Body of pancreas (tissue), 4 donors: ENCODE data around the gene TCP11. TPM values are rescaled to one million over a fixed set of nuclear protein-coding genes. Genes with fewer than 3 reads are reported as not detected.
A peak's percentile ranks its signal among the peaks of the same experiment; 100 is the strongest.

Source experiments
- ATAC-seq: fragments of 150-250 bp; one replicate; pipeline ENCODE4 v1.9.1; 2016
- DNase-seq, 4 donors: peaks; one replicate each; pipeline ENCODE4 v3.0.0-alpha.2; 2019
- H3K27ac ChIP-seq, 4 donors: fragments of 200-600 bp; sonication (generic); 1 replicate in 3 of 4; 2 replicates in 1 of 4; pipeline versions ENCODE4 v1.5.1 to v1.6.1; 2016 to 2019; ENCODE audit warnings: mild to moderate bottlenecking in 1 of 4, mixed read lengths in 1 of 4, moderate library complexity in 1 of 4
- H3K27me3 ChIP-seq, 2 donors: fragments of 200-600 bp; sonication (generic); one replicate each; pipeline ENCODE4 v1.6.0; 2016; ENCODE audit warnings: mild to moderate bottlenecking in 1 of 2
- H3K36me3 ChIP-seq, 2 donors: fragments of 200-600 bp; sonication (generic); replicated peaks in 1 of 2; 2 replicates each; pipeline ENCODE4 v1.5.1; 2016; ENCODE audit warnings: low read depth in 2 of 2; ENCODE audit not compliant: insufficient read depth in 1 of 2
- H3K4me1 ChIP-seq: fragments of 200-600 bp; sonication (generic); one replicate; pipeline ENCODE4 v1.6.0; 2016
- H3K4me3 ChIP-seq, 2 donors: fragments of 200-600 bp; sonication (generic); 1 replicate in 1 of 2; 2 replicates in 1 of 2; pipeline ENCODE4 v1.5.1; 2016 to 2019
- H3K9me3 ChIP-seq, 3 donors: fragments of 200-600 bp; sonication (generic); 1 replicate in 2 of 3; 2 replicates in 1 of 3; pipeline ENCODE4 v1.5.1; 2016
- POLR2A ChIP-seq, 3 donors: fragments of 450-650 bp; IDR thresholded peaks; one replicate each; pipeline ENCODE4 v1.6.1; 2016; ENCODE audit warnings: antibody characterized with exemption in 3 of 3, mild to moderate bottlenecking in 2 of 3
- WGBS, 2 donors: methylation state at CpG; one replicate each; pipeline ENCODE4 v1.1.5; 2017; 5-methylcytosine and 5-hydroxymethylcytosine counted together
- intact Hi-C: fragments of 100-400 bp; cut with DNase I; formaldehyde crosslinking; loops from one replicate; pipeline ENCODE4 v1.15.1; 2023
- total RNA-seq, 2 donors: library from RNA; depleted of rRNA; stranded (reverse); fragments of >200 nt; gene quantifications; one replicate each; pipeline ENCODE4 v1.1.0, GENCODE V29; 2016
- TF ChIP-seq, protein P1 (sequence below), 7 experiments: fragments of 450-650 bp in 4 of 7; fragments of 200-600 bp in 3 of 7; sonication (generic) in 3 of 7; IDR thresholded peaks; one replicate each; pipeline ENCODE4 v1.5.1; 2016 to 2019; ENCODE audit warnings: antibody characterized with exemption in 7 of 7

The TCP11 gene
- total RNA-seq, 2 donors from 2014 or later: not detected

GRCh38 chr6:35149891-35150566 lies 8.9 kb upstream of the TCP11 start:
- Histone ChIP-seq H3K4me1 (no peaks in the 10 kb centered on the region), H3K4me3 (no peak overlapping the region), H3K27ac (no peak overlapping the region), H3K27me3 (no peaks in the 10 kb centered on the region), H3K9me3 (no peaks in the 10 kb centered on the region), H3K36me3 (no peaks in the 10 kb centered on the region)
- TF ChIP-seq POLR2A (IDR thresholded peaks at IDR 0.05): no peak
- TF ChIP-seq, protein P1, sequence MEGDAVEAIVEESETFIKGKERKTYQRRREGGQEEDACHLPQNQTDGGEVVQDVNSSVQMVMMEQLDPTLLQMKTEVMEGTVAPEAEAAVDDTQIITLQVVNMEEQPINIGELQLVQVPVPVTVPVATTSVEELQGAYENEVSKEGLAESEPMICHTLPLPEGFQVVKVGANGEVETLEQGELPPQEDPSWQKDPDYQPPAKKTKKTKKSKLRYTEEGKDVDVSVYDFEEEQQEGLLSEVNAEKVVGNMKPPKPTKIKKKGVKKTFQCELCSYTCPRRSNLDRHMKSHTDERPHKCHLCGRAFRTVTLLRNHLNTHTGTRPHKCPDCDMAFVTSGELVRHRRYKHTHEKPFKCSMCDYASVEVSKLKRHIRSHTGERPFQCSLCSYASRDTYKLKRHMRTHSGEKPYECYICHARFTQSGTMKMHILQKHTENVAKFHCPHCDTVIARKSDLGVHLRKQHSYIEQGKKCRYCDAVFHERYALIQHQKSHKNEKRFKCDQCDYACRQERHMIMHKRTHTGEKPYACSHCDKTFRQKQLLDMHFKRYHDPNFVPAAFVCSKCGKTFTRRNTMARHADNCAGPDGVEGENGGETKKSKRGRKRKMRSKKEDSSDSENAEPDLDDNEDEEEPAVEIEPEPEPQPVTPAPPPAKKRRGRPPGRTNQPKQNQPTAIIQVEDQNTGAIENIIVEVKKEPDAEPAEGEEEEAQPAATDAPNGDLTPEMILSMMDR (IDR thresholded peaks at IDR 0.05): no peak
- DNase-seq (no peak), ATAC-seq (no peak)
- 69 to 72% methylated on average over 16 of the region's 16 CpGs for WGBS, 2 donors
- intact Hi-C loops: no loop called here

DNA sequence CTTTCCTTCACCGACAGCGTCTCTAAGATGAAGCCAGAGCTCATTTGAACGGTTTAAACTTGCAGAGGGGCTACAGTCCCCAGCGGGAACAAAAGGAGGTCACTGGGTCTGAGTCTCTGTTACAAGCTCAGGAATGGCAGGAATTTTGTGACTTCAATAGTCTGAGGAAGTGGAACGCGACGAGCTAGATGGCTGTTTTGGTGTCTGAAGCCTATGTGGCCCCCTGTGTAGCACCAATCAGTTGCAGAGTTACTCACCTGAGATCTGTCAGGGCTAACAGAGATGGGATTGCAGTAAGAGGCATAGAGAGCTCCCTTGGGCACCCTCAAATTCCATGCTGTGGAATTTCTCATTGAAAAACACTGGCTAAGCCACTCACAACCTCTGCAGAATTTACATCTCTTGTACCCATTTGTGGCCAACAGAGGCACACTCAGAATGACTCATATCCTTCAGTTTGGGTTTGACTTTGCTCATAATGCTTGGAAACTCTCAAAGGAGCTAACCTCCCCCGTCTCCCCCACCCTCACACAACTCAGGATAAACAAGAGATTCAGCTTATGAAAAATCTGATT lies 7.1 kb upstream of the TCP11 start:
- TF ChIP-seq, protein P1 (IDR thresholded peaks at IDR 0.05): no peak
- no peak for TF ChIP-seq POLR2A (IDR thresholded peaks at IDR 0.05)
- H3K4me3 ChIP-seq: no peak overlapping the region
- intact Hi-C loops: no loop called here
- no peaks in the 10 kb centered on the region for H3K9me3 ChIP-seq
- no peak for ATAC-seq
- no peaks in the 10 kb centered on the region for H3K36me3 ChIP-seq
- no peaks in the 10 kb centered on the region for H3K4me1 ChIP-seq
- no peaks in the 10 kb centered on the region for H3K27me3 ChIP-seq
- no peak for DNase-seq
- no peak overlapping the region for H3K27ac ChIP-seq
- 29 to 31% methylated on average over 8 of the region's 8 CpGs for WGBS, 2 donors

DNA sequence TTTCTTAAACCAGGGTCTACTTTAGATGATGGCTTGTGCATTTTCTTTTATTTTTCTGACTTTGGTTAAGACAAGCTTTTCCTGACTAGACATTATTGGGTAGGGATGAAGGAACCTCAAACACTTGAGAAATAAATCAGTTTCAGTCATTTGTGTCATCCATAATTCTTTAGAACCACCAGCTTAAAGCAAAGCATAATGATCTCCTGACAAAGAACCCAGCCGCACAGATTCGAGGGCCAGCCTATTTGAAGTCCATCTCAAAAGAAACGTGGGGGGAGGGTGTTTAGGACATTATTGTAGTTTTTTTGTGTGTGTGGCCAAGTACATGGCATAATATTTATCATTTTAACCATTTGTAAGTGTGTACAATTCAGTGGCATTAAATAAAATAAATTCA lies 6.3 kb upstream of the TCP11 start:
- H3K9me3 ChIP-seq: no peaks in the 10 kb centered on the region
- TF ChIP-seq, protein P1 (IDR thresholded peaks at IDR 0.05): no peak
- no peak overlapping the region for H3K4me3 ChIP-seq
- H3K27ac ChIP-seq: no peak overlapping the region
- H3K27me3 ChIP-seq: no peaks in the 10 kb centered on the region
- DNase-seq (no peak), ATAC-seq (no peak)
- intact Hi-C loops: no loop called here
- H3K4me1 ChIP-seq: no peaks in the 10 kb centered on the region
- no peaks in the 10 kb centered on the region for H3K36me3 ChIP-seq
- WGBS, 2 donors: 72 to 76% methylated on average over 3 of the region's 3 CpGs

DNA sequence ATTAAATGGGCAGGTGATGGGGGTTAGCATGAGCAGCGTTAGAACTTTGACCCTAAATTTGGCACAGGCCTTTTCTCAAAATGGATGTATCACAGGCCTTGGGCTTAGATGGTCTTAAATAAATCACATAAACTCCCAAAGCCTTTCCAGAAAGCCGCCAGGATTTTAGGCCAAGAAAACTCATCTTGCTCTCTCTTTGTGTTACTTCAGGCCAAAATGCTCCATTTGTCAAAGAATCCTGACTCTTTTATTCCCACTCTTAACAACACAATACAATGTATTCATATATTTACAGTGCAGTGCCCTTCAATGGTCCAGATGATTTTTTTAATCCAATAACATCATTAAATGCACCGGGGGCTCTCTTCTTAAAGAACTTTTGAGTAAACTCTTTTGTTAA lies 5.9 kb upstream of the TCP11 start:
- DNase-seq (no peak), ATAC-seq (no peak)
- Histone ChIP-seq H3K9me3 (no peaks in the 10 kb centered on the region), H3K27ac (no peak overlapping the region), H3K36me3 (no peaks in the 10 kb centered on the region), H3K4me1 (no peaks in the 10 kb centered on the region), H3K27me3 (no peaks in the 10 kb centered on the region), H3K4me3 (no peak overlapping the region)
- 83% methylated on average over 3 of the region's 3 CpGs for WGBS, 2 donors
- TF ChIP-seq POLR2A (IDR thresholded peaks at IDR 0.05): no peak
- TF ChIP-seq, protein P1 (IDR thresholded peaks at IDR 0.05): no peak
- intact Hi-C loops: no loop called here

DNA sequence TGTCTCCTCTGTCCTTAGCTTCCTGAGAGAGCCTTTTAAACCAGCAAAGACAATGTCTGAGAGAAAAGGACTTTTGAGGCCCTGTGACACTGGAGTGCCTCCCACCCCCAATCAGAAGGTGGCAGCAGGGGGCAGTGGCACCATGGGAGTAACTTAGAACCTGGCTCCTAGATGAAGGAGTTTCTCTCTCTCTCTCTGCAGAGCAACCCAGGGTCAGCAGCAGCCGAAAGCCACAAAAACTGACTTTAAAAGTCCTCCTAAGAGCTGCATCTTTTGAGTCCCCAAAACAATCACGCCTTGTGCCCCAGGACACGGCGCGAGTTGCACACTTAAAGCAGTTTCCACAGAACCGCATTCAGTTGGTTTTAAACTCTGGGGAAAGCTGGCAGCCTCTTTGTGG lies 5.3 kb upstream of the TCP11 start:
- DNase-seq (peak in 2 of 4 donors; percentile 38 to 44), ATAC-seq (no peak)
- no peaks in the 10 kb centered on the region for H3K36me3 ChIP-seq
- no peaks in the 10 kb centered on the region for H3K27me3 ChIP-seq
- no peak overlapping the region for H3K27ac ChIP-seq
- intact Hi-C loops: no loop called here
- 56 to 70% methylated on average over 4 to 6 of the region's 6 CpGs for WGBS, 2 donors
- H3K4me1 ChIP-seq: no peaks in the 10 kb centered on the region
- no peaks in the 10 kb centered on the region for H3K9me3 ChIP-seq
- no peak overlapping the region for H3K4me3 ChIP-seq
- TF ChIP-seq POLR2A (IDR thresholded peaks at IDR 0.05): no peak
- TF ChIP-seq, protein P1 (IDR thresholded peaks at IDR 0.05): peak in 5 of 7 experiments; percentile 34 to 55 (median 47)
